ENCODE measurements around the gene ST7. TPM values are rescaled to one million over a fixed set of nuclear protein-coding genes. Genes with fewer than 3 reads are reported as not detected.

The ST7 gene
- total and polyA plus RNA-seq, 2 experiments from 2014 or later: 31.2 to 38.5 TPM

DNA sequence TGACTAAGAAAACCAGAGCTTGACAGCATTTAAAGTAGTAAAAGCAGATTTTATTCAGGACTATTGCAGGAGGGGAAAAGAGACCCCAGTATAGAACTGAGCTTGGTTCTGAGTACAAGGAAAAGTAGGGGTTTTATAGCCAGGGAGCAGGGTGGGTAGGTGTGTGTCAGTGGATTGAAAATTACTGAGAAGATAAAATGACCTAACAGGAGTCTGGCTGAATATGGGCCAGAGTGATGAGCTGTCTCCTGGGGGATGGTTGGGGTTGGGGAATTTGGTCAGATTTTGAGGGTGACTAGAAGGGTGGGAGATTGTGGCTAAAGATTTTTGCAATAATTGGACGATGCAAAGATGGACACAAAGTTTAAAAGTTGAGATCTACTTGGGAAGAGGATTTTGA lies 114.0 kb downstream of the ST7 start:
- Histone ChIP-seq H3K27me3 (no peaks in the 10 kb centered on the region), H2AFZ (no peak overlapping the region), H3K27ac (no peak overlapping the region), H3K79me2 (peaks cover 29% of the 10 kb centered on the region), H3K9me2 (replicated peaks; ENCODE audit: insufficient read depth) (no peaks in the 10 kb centered on the region), H4K20me1 (ENCODE audit: insufficient read depth, poor library complexity, severe bottlenecking) (no peaks in the 10 kb centered on the region), H3K4me1 (ENCODE audit: insufficient read depth) (no peaks in the 10 kb centered on the region), H3K4me2 (no peak overlapping the region), H3K9me3 (ENCODE audit: low read depth) (no peaks in the 10 kb centered on the region), H3K4me3 (no peak overlapping the region), H3K36me3 (replicated peaks; ENCODE audit: insufficient read depth, low read depth) (no peaks in the 10 kb centered on the region)
- no peak for DNase-seq (ENCODE audit: low spot score)
- TF ChIP-seq EZH2 (IDR thresholded peaks at IDR 0.05; ENCODE audit: borderline replicate concordance) (no peak), EZH2phosphoT487 (IDR thresholded peaks at IDR 0.05; ENCODE audit: low read depth, severe bottlenecking, unreplicated experiment) (no peak)
- TF ChIP-seq, protein P1, sequence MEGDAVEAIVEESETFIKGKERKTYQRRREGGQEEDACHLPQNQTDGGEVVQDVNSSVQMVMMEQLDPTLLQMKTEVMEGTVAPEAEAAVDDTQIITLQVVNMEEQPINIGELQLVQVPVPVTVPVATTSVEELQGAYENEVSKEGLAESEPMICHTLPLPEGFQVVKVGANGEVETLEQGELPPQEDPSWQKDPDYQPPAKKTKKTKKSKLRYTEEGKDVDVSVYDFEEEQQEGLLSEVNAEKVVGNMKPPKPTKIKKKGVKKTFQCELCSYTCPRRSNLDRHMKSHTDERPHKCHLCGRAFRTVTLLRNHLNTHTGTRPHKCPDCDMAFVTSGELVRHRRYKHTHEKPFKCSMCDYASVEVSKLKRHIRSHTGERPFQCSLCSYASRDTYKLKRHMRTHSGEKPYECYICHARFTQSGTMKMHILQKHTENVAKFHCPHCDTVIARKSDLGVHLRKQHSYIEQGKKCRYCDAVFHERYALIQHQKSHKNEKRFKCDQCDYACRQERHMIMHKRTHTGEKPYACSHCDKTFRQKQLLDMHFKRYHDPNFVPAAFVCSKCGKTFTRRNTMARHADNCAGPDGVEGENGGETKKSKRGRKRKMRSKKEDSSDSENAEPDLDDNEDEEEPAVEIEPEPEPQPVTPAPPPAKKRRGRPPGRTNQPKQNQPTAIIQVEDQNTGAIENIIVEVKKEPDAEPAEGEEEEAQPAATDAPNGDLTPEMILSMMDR (IDR thresholded peaks at IDR 0.05; ENCODE audit: poor library complexity): no peak
- WGBS (ENCODE audit: low lambda C conversion rate, missing lambda C conversion rate): 100% methylated on average over 1 of the region's 1 CpG

DNA sequence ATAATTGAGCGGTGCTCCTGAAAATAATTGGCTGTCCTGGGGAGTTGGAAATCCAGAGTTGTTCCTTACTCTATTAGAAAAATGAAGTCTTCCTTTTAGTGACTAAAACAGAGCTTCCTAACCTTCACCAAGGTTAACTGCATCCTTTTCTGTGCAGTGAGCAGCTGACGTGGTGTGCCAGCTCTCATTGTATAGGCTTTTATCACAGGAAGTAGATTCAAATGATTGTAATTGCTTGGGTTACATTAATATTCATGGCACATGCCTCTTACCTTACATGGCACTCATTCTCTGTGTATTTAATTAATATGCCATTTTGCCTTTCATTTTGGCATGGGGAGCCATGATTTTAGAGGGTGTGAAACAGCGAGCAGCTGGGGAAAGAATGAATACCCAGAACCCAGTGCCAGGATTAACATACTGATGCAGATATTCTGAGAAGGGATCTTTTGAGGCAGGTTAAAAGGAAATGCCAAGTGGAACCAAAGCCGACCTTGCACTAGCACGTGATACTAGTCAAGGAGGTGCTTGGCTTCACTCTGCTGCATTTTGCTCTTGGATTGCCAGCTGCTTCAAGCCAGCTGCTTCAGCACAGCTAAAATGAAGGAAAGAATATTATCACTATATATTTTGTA lies 115.3 kb downstream of the ST7 start:
- 93% methylated on average over 5 of the region's 5 CpGs for WGBS (ENCODE audit: low lambda C conversion rate, missing lambda C conversion rate)
- Histone ChIP-seq H3K9me2 (replicated peaks; ENCODE audit: insufficient read depth) (no peaks in the 10 kb centered on the region), H3K4me2 (no peak overlapping the region), H2AFZ (no peak overlapping the region), H3K4me3 (no peak overlapping the region), H3K4me1 (ENCODE audit: insufficient read depth) (no peaks in the 10 kb centered on the region), H3K79me2 (peaks cover 21% of the 10 kb centered on the region), H3K27ac (no peak overlapping the region), H3K27me3 (no peaks in the 10 kb centered on the region), H3K9me3 (ENCODE audit: low read depth) (no peaks in the 10 kb centered on the region), H3K36me3 (replicated peaks; ENCODE audit: insufficient read depth, low read depth) (no peaks in the 10 kb centered on the region), H4K20me1 (ENCODE audit: insufficient read depth, poor library complexity, severe bottlenecking) (peaks cover 2% of the 10 kb centered on the region)
- DNase-seq (ENCODE audit: low spot score): no peak
- TF ChIP-seq EZH2 (IDR thresholded peaks at IDR 0.05; ENCODE audit: borderline replicate concordance) (no peak), EZH2phosphoT487 (IDR thresholded peaks at IDR 0.05; ENCODE audit: low read depth, severe bottlenecking, unreplicated experiment) (no peak)
- TF ChIP-seq, protein P1 (IDR thresholded peaks at IDR 0.05; ENCODE audit: poor library complexity): no peak

DNA sequence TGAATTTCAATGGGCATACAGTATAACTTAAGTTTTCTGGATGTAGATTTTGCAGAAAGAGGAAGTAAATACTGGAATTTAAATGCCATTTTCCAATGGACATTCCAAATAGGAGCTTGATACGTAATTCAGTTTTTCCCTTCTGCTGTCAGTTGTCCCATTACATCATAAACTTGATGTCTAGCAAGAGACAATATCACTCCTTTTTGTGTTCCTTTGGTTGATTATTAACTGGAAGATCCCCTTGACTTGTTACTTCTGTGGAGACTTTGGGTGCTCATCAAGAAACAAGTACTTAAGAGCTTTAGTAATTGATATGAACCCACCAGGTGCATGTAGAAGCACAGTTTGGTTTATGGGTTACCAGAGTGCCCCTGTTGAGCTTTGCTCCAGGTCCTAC lies 116.1 kb downstream of the ST7 start:
- no peak overlapping the region for H3K4me2 ChIP-seq
- no peaks in the 10 kb centered on the region for H3K36me3 ChIP-seq (replicated peaks; ENCODE audit: insufficient read depth, low read depth)
- 76% methylated on average over 1 of the region's 1 CpG for WGBS (ENCODE audit: low lambda C conversion rate, missing lambda C conversion rate)
- H2AFZ ChIP-seq: no peak overlapping the region
- H4K20me1 ChIP-seq (ENCODE audit: insufficient read depth, poor library complexity, severe bottlenecking): peaks cover 3% of the 10 kb centered on the region
- H3K4me3 ChIP-seq: no peak overlapping the region
- no peak for DNase-seq (ENCODE audit: low spot score)
- H3K9me2 ChIP-seq (replicated peaks; ENCODE audit: insufficient read depth): no peaks in the 10 kb centered on the region
- H3K27ac ChIP-seq: no peak overlapping the region
- H3K79me2 ChIP-seq: peaks cover 21% of the 10 kb centered on the region
- TF ChIP-seq EZH2 (IDR thresholded peaks at IDR 0.05; ENCODE audit: borderline replicate concordance): no peak
- TF ChIP-seq, protein P1 (IDR thresholded peaks at IDR 0.05; ENCODE audit: poor library complexity): no peak
- no peak for TF ChIP-seq EZH2phosphoT487 (IDR thresholded peaks at IDR 0.05; ENCODE audit: low read depth, severe bottlenecking, unreplicated experiment)
- no peaks in the 10 kb centered on the region for H3K27me3 ChIP-seq
- H3K9me3 ChIP-seq (ENCODE audit: low read depth): no peaks in the 10 kb centered on the region
- no peaks in the 10 kb centered on the region for H3K4me1 ChIP-seq (ENCODE audit: insufficient read depth)

Data from hepatocyte (in vitro differentiated cells).